ENCODE measurements around the gene ZNF81. TPM values are rescaled to one million over a fixed set of nuclear protein-coding genes. Genes with fewer than 3 reads are reported as not detected.

Gene ZNF81
- total RNA-seq, 1 donor: 5.8 TPM

DNA sequence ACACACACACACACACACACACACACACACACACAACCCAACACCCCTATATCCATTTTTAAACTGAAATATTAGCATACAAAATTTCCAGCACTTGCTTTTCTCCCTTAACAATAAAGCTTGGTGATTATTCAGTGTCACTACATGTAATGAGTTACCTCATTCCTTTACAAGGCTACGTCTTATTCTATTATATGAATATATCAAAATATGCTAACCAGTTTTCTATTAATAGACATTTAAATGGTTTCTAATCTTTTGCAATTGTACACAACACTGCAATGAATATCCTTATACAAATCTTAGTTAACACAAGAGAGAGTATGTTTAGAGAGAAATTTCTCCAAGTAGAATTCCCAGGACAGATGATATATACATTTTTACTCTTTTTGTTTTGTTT is 14.2 kb downstream of the ZNF81 start:
- H3K27ac ChIP-seq (ENCODE audit: low read depth, low read length): no peak overlapping the region
- H3K79me2 ChIP-seq (ENCODE audit: insufficient read depth, low read length): no peaks in the 10 kb centered on the region
- H3K4me2 ChIP-seq (ENCODE audit: insufficient read depth, low read length): no peak overlapping the region
- no peak for TF ChIP-seq CTCF (IDR thresholded peaks at IDR 0.05; ENCODE audit: extremely low read depth, low read depth, low read length)
- H3K9me3 ChIP-seq (ENCODE audit: low read depth, low read length): no peaks in the 10 kb centered on the region
- H3K36me3 ChIP-seq (ENCODE audit: insufficient read depth, low read length): peaks cover 4% of the 10 kb centered on the region
- no peaks in the 10 kb centered on the region for H3K4me1 ChIP-seq (ENCODE audit: insufficient read depth, low read length)
- H4K20me1 ChIP-seq (ENCODE audit: insufficient read depth, low read length): no peaks in the 10 kb centered on the region
- H3K27me3 ChIP-seq (ENCODE audit: insufficient read depth, low read length): no peaks in the 10 kb centered on the region
- no peak for DNase-seq (ENCODE audit: insufficient read length, low spot score, missing footprints)
- no peak overlapping the region for H3K4me3 ChIP-seq (ENCODE audit: insufficient read depth, low read length)
- H2AFZ ChIP-seq (ENCODE audit: low read length): no peak overlapping the region

- TF ChIP-seq CTCF (IDR thresholded peaks at IDR 0.05; ENCODE audit: extremely low read depth, low read depth, low read length): peak; percentile 47
- Histone ChIP-seq H3K36me3 (ENCODE audit: insufficient read depth, low read length) (peaks cover 4% of the 10 kb centered on the region), H3K4me2 (ENCODE audit: insufficient read depth, low read length) (no peak overlapping the region), H3K27me3 (ENCODE audit: insufficient read depth, low read length) (no peaks in the 10 kb centered on the region), H4K20me1 (ENCODE audit: insufficient read depth, low read length) (no peaks in the 10 kb centered on the region), H3K9me3 (ENCODE audit: low read depth, low read length) (no peaks in the 10 kb centered on the region), H2AFZ (ENCODE audit: low read length) (no peak overlapping the region), H3K4me1 (ENCODE audit: insufficient read depth, low read length) (no peaks in the 10 kb centered on the region), H3K79me2 (ENCODE audit: insufficient read depth, low read length) (no peaks in the 10 kb centered on the region), H3K4me3 (ENCODE audit: insufficient read depth, low read length) (no peak overlapping the region), H3K27ac (ENCODE audit: low read depth, low read length) (no peak overlapping the region)
- DNase-seq (ENCODE audit: insufficient read length, low spot score, missing footprints): no peak
Observed at GRCh38 chrX:47854474-47854873, 17.8 kb downstream of the ZNF81 start.

GRCh38 chrX:47859686-47860085 is 23.0 kb downstream of the ZNF81 start:
- H3K9me3 ChIP-seq (ENCODE audit: low read depth, low read length): no peaks in the 10 kb centered on the region
- DNase-seq (ENCODE audit: insufficient read length, low spot score, missing footprints): no peak
- no peaks in the 10 kb centered on the region for H3K4me1 ChIP-seq (ENCODE audit: insufficient read depth, low read length)
- H3K79me2 ChIP-seq (ENCODE audit: insufficient read depth, low read length): no peaks in the 10 kb centered on the region
- H2AFZ ChIP-seq (ENCODE audit: low read length): no peak overlapping the region
- no peak for TF ChIP-seq CTCF (IDR thresholded peaks at IDR 0.05; ENCODE audit: extremely low read depth, low read depth, low read length)
- H4K20me1 ChIP-seq (ENCODE audit: insufficient read depth, low read length): no peaks in the 10 kb centered on the region
- H3K36me3 ChIP-seq (ENCODE audit: insufficient read depth, low read length): peaks cover 4% of the 10 kb centered on the region
- H3K4me3 ChIP-seq (ENCODE audit: insufficient read depth, low read length): no peak overlapping the region
- H3K4me2 ChIP-seq (ENCODE audit: insufficient read depth, low read length): no peak overlapping the region
- no peak overlapping the region for H3K27ac ChIP-seq (ENCODE audit: low read depth, low read length)
- no peaks in the 10 kb centered on the region for H3K27me3 ChIP-seq (ENCODE audit: insufficient read depth, low read length)

- H3K4me2 ChIP-seq (ENCODE audit: insufficient read depth, low read length): no peak overlapping the region
- H3K9me3 ChIP-seq (ENCODE audit: low read depth, low read length): no peaks in the 10 kb centered on the region
- no peaks in the 10 kb centered on the region for H3K27me3 ChIP-seq (ENCODE audit: insufficient read depth, low read length)
- H3K27ac ChIP-seq (ENCODE audit: low read depth, low read length): no peak overlapping the region
- no peaks in the 10 kb centered on the region for H3K4me1 ChIP-seq (ENCODE audit: insufficient read depth, low read length)
- H3K4me3 ChIP-seq (ENCODE audit: insufficient read depth, low read length): no peak overlapping the region
- no peak for DNase-seq (ENCODE audit: insufficient read length, low spot score, missing footprints)
- no peak overlapping the region for H2AFZ ChIP-seq (ENCODE audit: low read length)
- no peaks in the 10 kb centered on the region for H3K79me2 ChIP-seq (ENCODE audit: insufficient read depth, low read length)
- H4K20me1 ChIP-seq (ENCODE audit: insufficient read depth, low read length): no peaks in the 10 kb centered on the region
- H3K36me3 ChIP-seq (ENCODE audit: insufficient read depth, low read length): peaks cover 4% of the 10 kb centered on the region
- no peak for TF ChIP-seq CTCF (IDR thresholded peaks at IDR 0.05; ENCODE audit: extremely low read depth, low read depth, low read length)
Observed at GRCh38 chrX:47862680-47863079, 26.0 kb downstream of the ZNF81 start.
